Duodenal mucosa (tissue), 2 donors: ENCODE measurements around the gene EYA2.

Source experiments
- H3K27ac ChIP-seq: one replicate; pipeline ENCODE4 v1.7.0; 2013; ENCODE audit warnings: low read depth, low read length
- H3K27me3 ChIP-seq, 2 donors: one replicate each; pipeline ENCODE4 v1.7.0; 2013; ENCODE audit warnings: low read length in 2 of 2, control low read depth in 1 of 2; ENCODE audit not compliant: insufficient read depth in 2 of 2, control insufficient read depth in 1 of 2
- H3K36me3 ChIP-seq, 2 donors: one replicate each; pipeline ENCODE4 v1.7.0; 2013; ENCODE audit warnings: low read length in 2 of 2, control low read depth in 1 of 2; ENCODE audit not compliant: insufficient read depth in 2 of 2, control insufficient read depth in 1 of 2
- H3K4me1 ChIP-seq, 2 donors: one replicate each; pipeline ENCODE4 v1.7.0; 2013; ENCODE audit warnings: low read length in 2 of 2, control low read depth in 1 of 2; ENCODE audit not compliant: insufficient read depth in 2 of 2, control insufficient read depth in 1 of 2
- H3K4me3 ChIP-seq, 2 donors: one replicate each; pipeline ENCODE4 v1.7.0; 2013; ENCODE audit warnings: low read length in 2 of 2, low read depth in 1 of 2
- H3K9ac ChIP-seq, 2 donors: one replicate each; pipeline ENCODE4 v1.7.0; 2013; ENCODE audit warnings: low read length in 2 of 2, low read depth in 1 of 2
- H3K9me3 ChIP-seq, 2 donors: one replicate each; pipeline ENCODE4 v1.7.0; 2013; ENCODE audit warnings: low read length in 2 of 2, control low read depth in 1 of 2; ENCODE audit not compliant: control insufficient read depth in 1 of 2

The EYA2 gene

GRCh38 chr20:47232518-47232917 is 337.9 kb downstream of the EYA2 start:
- Histone ChIP-seq H3K27ac (no peak overlapping the region), H3K36me3 (peaks cover 43 to 83% of the 10 kb centered on the region in 2 donors), H3K9ac (no peak overlapping the region), H3K4me1 (no peaks in the 10 kb centered on the region), H3K4me3 (no peak overlapping the region), H3K27me3 (no peaks in the 10 kb centered on the region), H3K9me3 (no peaks in the 10 kb centered on the region)

GRCh38 chr20:47233333-47234188 is 338.9 kb downstream of the EYA2 start:
- H3K9ac ChIP-seq = no peak overlapping the region
- no peaks in the 10 kb centered on the region for H3K9me3 ChIP-seq
- no peak overlapping the region for H3K4me3 ChIP-seq
- no peaks in the 10 kb centered on the region for H3K27me3 ChIP-seq
- H3K36me3 ChIP-seq = peaks cover 43 to 85% of the 10 kb centered on the region in 2 donors
- no peaks in the 10 kb centered on the region for H3K4me1 ChIP-seq
- H3K27ac ChIP-seq = no peak overlapping the region

GRCh38 chr20:47235111-47235510 is 340.5 kb downstream of the EYA2 start:
- Histone ChIP-seq H3K9ac (no peak overlapping the region), H3K27ac (no peak overlapping the region), H3K4me1 (no peaks in the 10 kb centered on the region), H3K36me3 (peaks cover 32 to 83% of the 10 kb centered on the region in 2 donors), H3K27me3 (no peaks in the 10 kb centered on the region), H3K9me3 (no peaks in the 10 kb centered on the region), H3K4me3 (no peak overlapping the region)

- no peak overlapping the region for H3K9ac ChIP-seq
- no peaks in the 10 kb centered on the region for H3K9me3 ChIP-seq
- no peaks in the 10 kb centered on the region for H3K4me1 ChIP-seq
- H3K36me3 ChIP-seq = peaks cover 32 to 78% of the 10 kb centered on the region in 2 donors
- H3K27ac ChIP-seq = no peak overlapping the region
- H3K27me3 ChIP-seq = no peaks in the 10 kb centered on the region
- H3K4me3 ChIP-seq = no peak overlapping the region
These were observed 341.4 kb downstream of the EYA2 start for GRCh38 chr20:47235853-47236638.

- no peak overlapping the region for H3K4me3 ChIP-seq
- peaks cover 32 to 73% of the 10 kb centered on the region in 2 donors for H3K36me3 ChIP-seq
- no peak overlapping the region for H3K27ac ChIP-seq
These were observed 341.9 kb downstream of the EYA2 start for GRCh38 chr20:47236639-47236900.

GRCh38 chr20:47237715-47238114 is 343.1 kb downstream of the EYA2 start:
- peaks cover 32 to 64% of the 10 kb centered on the region in 2 donors for H3K36me3 ChIP-seq
- H3K4me1 ChIP-seq = peaks cover 12 to 13% of the 10 kb centered on the region in 2 donors
- no peak overlapping the region for H3K4me3 ChIP-seq
- no peaks in the 10 kb centered on the region for H3K27me3 ChIP-seq
- no peaks in the 10 kb centered on the region for H3K9me3 ChIP-seq
- H3K27ac ChIP-seq = no peak overlapping the region
- no peak overlapping the region for H3K9ac ChIP-seq

More at GRCh38 chr20:47236639-47236900, 341.9 kb downstream of the EYA2 start:
- no peak overlapping the region for H3K9ac ChIP-seq
- peaks cover 3 to 4% of the 10 kb centered on the region in 2 donors for H3K4me1 ChIP-seq
- no peaks in the 10 kb centered on the region for H3K27me3 ChIP-seq
- no peaks in the 10 kb centered on the region for H3K9me3 ChIP-seq
